AG20443 (cell line): Measurements from ENCODE around the gene SCN2A.
"Not testable (repeated sequence)": the region's sequence is repeated elsewhere in the genome, so short reads cannot be mapped to it uniquely, and the experiment has no call there.

Source experiments
- DNase-seq: peaks from one replicate; pipeline ENCODE4 v3.0.0; 2012; ENCODE audit warnings: low spot score, mixed read lengths

SCN2A gene

DNA sequence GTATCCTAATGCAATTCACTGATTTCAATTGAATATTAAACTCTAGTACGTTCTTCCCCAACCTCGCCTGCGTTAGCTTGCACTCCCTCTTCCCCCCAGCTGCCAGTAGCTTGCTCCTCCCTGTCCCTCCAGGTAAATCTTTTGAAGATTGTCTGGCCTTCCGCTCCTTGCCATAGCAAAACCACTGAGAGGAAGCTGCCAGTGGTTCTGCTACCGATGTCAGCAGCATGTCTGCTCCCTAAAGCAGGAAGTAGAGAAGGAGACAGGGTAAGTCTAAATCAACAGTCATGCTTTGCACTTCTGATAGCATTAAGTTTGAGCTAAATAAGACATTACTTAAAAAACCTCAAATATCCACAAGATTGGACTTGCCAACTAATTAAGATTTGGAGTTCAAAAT, 89.1 kb downstream of the SCN2A start:
- DNase-seq, result no peak

- DNase-seq, result not testable (repeated sequence)
These were observed 105.1 kb downstream of the SCN2A start for GRCh38 chr2:165344276-165344675.

DNA sequence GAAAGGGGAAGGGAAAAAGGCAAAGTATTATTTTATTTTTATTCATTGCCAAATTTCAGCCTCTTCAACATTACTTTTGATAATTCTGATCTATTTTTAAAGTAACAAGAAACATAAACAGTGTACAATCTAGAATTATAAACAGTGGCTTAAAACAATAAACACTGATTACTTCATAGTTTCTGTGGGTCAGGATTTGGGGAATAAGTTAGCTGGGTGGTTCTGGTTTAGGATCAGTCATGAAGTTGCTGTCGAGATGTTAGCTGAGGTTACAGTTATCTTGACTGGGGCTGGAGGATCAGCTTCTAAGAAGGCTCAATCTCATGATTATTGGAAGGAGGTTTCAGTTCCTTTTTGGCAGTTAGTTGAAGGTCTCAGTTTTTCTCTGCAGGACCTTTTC, 109.2 kb downstream of the SCN2A start:
- no peak for DNase-seq

DNA sequence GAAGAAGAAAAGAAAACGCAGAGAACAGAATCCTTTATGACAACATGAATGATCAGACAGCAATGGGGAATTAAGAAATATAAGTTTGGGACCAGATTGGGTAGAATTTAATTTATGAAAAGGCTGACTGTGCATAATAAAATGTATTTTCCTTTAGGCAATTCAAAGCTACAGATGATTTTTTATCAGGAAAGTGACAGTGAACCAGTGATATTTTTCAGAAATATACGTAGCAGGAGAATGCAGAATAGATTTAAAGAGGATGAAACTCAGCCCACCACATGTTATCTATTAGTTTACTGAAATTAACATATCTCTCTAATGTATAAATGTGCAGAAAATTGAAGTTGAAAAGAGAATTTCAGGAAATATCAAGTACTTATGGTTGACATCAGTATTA, 110.0 kb downstream of the SCN2A start:
- no peak for DNase-seq

GRCh38 chr2:165357758-165358157, 118.5 kb downstream of the SCN2A start:
- peak; percentile 30 for DNase-seq

DNA sequence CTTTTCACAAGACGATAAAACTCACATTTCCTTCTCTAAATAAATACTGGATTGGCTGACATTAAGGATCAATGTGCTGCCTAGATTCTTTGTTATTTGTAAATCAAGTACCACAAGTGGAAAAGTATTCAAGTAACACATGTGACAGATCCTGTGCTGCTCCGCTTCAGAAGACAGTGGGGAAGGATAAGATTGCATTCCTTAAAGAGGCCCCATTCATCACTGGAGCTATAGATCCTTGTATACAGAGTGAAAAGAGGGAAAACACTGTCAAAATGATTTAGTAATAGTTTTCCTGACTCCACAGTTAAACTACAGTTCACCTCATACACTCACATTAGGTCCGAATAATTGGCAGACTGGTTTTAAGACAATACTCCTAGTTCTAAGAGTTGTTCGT, 122.3 kb downstream of the SCN2A start:
- no peak for DNase-seq

- DNase-seq, result no peak
These were observed 130.1 kb downstream of the SCN2A start for GRCh38 chr2:165369131-165369897.

GRCh38 chr2:165369898-165370296, 130.7 kb downstream of the SCN2A start:
- DNase-seq, result no peak

DNA sequence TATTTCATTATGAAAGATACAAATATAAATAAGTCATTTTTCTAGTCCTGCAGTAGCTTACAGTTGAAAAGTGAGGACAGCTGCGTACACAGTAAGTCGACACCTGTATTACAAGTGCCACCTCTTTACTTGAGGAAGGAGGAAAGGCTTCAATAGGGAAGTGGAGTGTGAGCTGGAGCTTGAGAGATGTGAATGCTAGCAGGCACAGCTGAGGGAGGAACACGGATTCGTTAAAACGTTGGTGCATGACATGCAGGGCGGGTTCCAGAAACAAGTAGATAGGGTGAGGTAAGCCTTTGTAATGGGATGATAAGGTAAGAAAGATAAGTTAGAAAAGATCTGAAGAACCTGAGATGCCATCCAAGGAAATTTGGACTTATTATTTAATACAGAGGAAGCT, 132.1 kb downstream of the SCN2A start:
- DNase-seq, result no peak

DNA sequence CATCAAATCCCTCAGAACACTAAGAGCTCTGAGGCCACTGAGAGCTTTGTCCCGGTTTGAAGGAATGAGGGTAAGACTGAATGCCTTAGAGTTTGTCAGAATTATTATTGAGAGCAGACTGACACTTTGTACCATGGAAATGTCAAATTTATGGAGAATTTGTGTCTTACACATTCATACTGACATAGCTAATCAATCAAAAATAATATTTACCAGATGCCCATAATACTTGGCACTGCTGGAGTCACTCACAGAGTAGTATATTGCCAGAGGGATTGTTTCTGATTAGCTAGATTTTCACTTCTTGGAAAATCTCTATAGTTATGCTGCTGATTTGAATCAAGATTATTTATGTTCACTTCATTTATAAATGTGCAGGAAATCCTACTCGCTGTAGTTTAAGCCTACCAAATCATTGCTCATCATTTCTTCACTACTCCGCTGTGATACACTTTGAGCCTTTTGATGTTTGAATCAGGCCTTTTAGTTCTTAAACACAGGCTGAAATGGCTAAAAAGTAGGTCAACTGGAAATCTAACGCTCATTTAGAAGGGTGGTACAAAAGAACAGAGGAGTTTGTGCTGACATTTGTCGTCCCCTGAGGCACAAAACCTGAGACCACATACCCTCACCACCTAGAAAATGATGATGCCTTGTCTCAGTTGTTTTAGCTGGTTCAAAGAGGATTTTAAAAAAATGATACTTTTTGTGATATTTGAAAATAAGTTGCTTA, 134.2 kb downstream of the SCN2A start:
- DNase-seq, result no peak

GRCh38 chr2:165376571-165376975, 137.4 kb downstream of the SCN2A start:
- no peak for DNase-seq

- no peak for DNase-seq
These were observed 143.1 kb downstream of the SCN2A start for GRCh38 chr2:165382362-165382761.

- DNase-seq, result no peak
These were observed 151.7 kb downstream of the SCN2A start for GRCh38 chr2:165390875-165391274.

- DNase-seq, result no peak
These were observed 152.6 kb downstream of the SCN2A start for GRCh38 chr2:165391791-165392190.

GRCh38 chr2:165398603-165399002, 159.4 kb downstream of the SCN2A start:
- not testable (repeated sequence) for DNase-seq

GRCh38 chr2:165401285-165401852, 162.2 kb downstream of the SCN2A start:
- DNase-seq, result peak; percentile 40

- DNase-seq, result no peak
These were observed 162.9 kb downstream of the SCN2A start for GRCh38 chr2:165402162-165402561.

GRCh38 chr2:165406173-165406572, 167.0 kb downstream of the SCN2A start:
- DNase-seq, result no peak

GRCh38 chr2:165407466-165407865, 168.3 kb downstream of the SCN2A start:
- DNase-seq, result no peak

GRCh38 chr2:165408186-165408585, 169.0 kb downstream of the SCN2A start:
- no peak for DNase-seq

DNA sequence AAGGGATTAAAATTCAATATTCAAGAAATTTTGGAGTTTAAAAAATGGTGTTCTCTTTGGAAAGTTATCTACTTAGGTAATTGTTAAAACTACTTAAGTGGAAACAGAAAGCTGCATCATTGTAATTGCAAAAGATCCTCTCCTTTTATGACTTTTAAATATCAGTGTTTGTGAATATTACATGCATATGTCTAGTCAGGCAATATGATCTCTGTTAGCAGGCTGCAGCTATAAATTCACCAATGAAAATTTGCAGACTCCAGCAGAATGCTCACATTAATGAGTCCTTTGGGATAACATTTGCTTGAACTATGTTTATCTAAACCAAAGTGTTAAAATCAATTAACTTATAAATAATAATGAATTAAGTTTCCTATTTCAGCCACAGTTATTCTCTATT, 171.1 kb downstream of the SCN2A start:
- no peak for DNase-seq

- DNase-seq, result no peak
These were observed 175.0 kb downstream of the SCN2A start for GRCh38 chr2:165414187-165414586.

GRCh38 chr2:165417009-165417408, 177.8 kb downstream of the SCN2A start:
- DNase-seq, result no peak
